Type B pancreatic cell (in vitro differentiated cells): ENCODE data around the gene ANKRD33. TPM values are rescaled to one million over a fixed set of nuclear protein-coding genes. Genes with fewer than 3 reads are reported as not detected.

ENCODE experiments used
- DNase-seq: peaks from one replicate; pipeline ENCODE4 v3.0.0; 2021; ENCODE audit warnings: mixed read lengths; ENCODE audit not compliant: unreplicated experiment; ENCODE audit errors: extremely low spot score
- H3K27ac Mint-ChIP-seq: 2 replicates; pipeline ENCODE4 v1.8.0; 2021; ENCODE audit warnings: mild to moderate bottlenecking, mixed read lengths
- H3K27me3 Mint-ChIP-seq: 2 replicates; pipeline ENCODE4 v1.8.0; 2021; ENCODE audit warnings: mixed read lengths
- H3K36me3 Mint-ChIP-seq: 2 replicates; pipeline ENCODE4 v1.8.0; 2021; ENCODE audit warnings: mixed read lengths
- H3K4me1 Mint-ChIP-seq: one replicate; pipeline ENCODE4 v1.8.0; 2021; ENCODE audit warnings: mixed read lengths; ENCODE audit not compliant: unreplicated experiment
- H3K4me3 Mint-ChIP-seq: 2 replicates; pipeline ENCODE4 v1.8.0; 2021; ENCODE audit warnings: mild to moderate bottlenecking, mixed read lengths
- H3K9me3 Mint-ChIP-seq: 2 replicates; pipeline ENCODE4 v1.8.0; 2021; ENCODE audit warnings: mixed read lengths
- CTCF ChIP-seq: fragments of 200-600 bp; sonication (generic); conservative IDR thresholded peaks from 2 replicates; pipeline ENCODE4 v1.5.0; 2021; ENCODE audit warnings: antibody characterized with exemption, mild to moderate bottlenecking
- total RNA-seq: library from RNA; stranded (reverse); gene quantifications from 2 replicates; pipeline ENCODE4 v1.2.1, GENCODE V29; 2021; ENCODE audit warnings: low replicate concordance

The ANKRD33 gene
- total RNA-seq, 1 donor from 2014 or later = 0.51 TPM

- no peak for TF ChIP-seq CTCF
- Mint-ChIP-seq H3K4me3 (no peak overlapping the region), H3K9me3 (no peaks in the 10 kb centered on the region), H3K36me3 (no peaks in the 10 kb centered on the region), H3K27me3 (peaks cover 3% of the 10 kb centered on the region), H3K27ac (no peak overlapping the region), H3K4me1 (peaks cover 11% of the 10 kb centered on the region)
- DNase-seq = no peak
Measured at GRCh38 chr12:51901121-51901817, 13.4 kb downstream of the ANKRD33 start.

GRCh38 chr12:51901881-51902280, 14.0 kb downstream of the ANKRD33 start:
- Mint-ChIP-seq H3K27me3 (no peaks in the 10 kb centered on the region), H3K4me3 (no peak overlapping the region), H3K4me1 (peaks cover 11% of the 10 kb centered on the region), H3K9me3 (no peaks in the 10 kb centered on the region), H3K27ac (no peak overlapping the region), H3K36me3 (no peaks in the 10 kb centered on the region)
- no peak for TF ChIP-seq CTCF
- no peak for DNase-seq

- H3K4me3 Mint-ChIP-seq = no peak overlapping the region
- peaks cover 16% of the 10 kb centered on the region for H3K27me3 Mint-ChIP-seq
- H3K27ac Mint-ChIP-seq = no peak overlapping the region
- no peak for DNase-seq
- no peaks in the 10 kb centered on the region for H3K36me3 Mint-ChIP-seq
- peaks cover 18% of the 10 kb centered on the region for H3K4me1 Mint-ChIP-seq
- TF ChIP-seq CTCF = no peak
- H3K9me3 Mint-ChIP-seq = no peaks in the 10 kb centered on the region
Measured at GRCh38 chr12:51904951-51905470, 17.1 kb downstream of the ANKRD33 start.

GRCh38 chr12:51905471-51906429, 17.8 kb downstream of the ANKRD33 start:
- Mint-ChIP-seq H3K36me3 (no peaks in the 10 kb centered on the region), H3K27ac (no peak overlapping the region), H3K4me1 (peaks cover 22% of the 10 kb centered on the region), H3K27me3 (peaks cover 20% of the 10 kb centered on the region), H3K9me3 (no peaks in the 10 kb centered on the region), H3K4me3 (no peak overlapping the region)
- no peak for TF ChIP-seq CTCF
- DNase-seq = no peak

- DNase-seq = no peak
- H3K36me3 Mint-ChIP-seq = no peaks in the 10 kb centered on the region
- no peak for TF ChIP-seq CTCF
- no peak overlapping the region for H3K27ac Mint-ChIP-seq
- no peaks in the 10 kb centered on the region for H3K9me3 Mint-ChIP-seq
- H3K27me3 Mint-ChIP-seq = peaks cover 23% of the 10 kb centered on the region
- H3K4me1 Mint-ChIP-seq = peaks cover 30% of the 10 kb centered on the region
- H3K4me3 Mint-ChIP-seq = no peak overlapping the region
Measured at GRCh38 chr12:51906430-51907082, 18.7 kb downstream of the ANKRD33 start.
